HepG2 (cell line): Measurements from ENCODE around the gene CFAP99. TPM values are rescaled to one million over a fixed set of nuclear protein-coding genes. Genes with fewer than 3 reads are reported as not detected.
A peak's percentile ranks its signal among the peaks of the same experiment; 100 is the strongest.

ENCODE experiments used
- CBX2 ChIP-seq, 2 experiments: fragments of 200-600 bp in 1 of 2; sonication (generic); formaldehyde crosslinking in 1 of 2; IDR thresholded peaks; 2 replicates each; pipeline versions ENCODE4 v1.7.0 to v1.8.1; 2018 to 2022; ENCODE audit warnings: low read depth in 2 of 2, low read length in 1 of 2, mild to moderate bottlenecking in 1 of 2, missing genetic modification reagents in 1 of 2
- CEBPB ChIP-seq: IDR thresholded peaks from 2 replicates; pipeline ENCODE4 v1.6.1; 2011; ENCODE audit warnings: low read depth, low read length, improper control_type of control experiment, borderline replicate concordance
- DMAP1 ChIP-seq: IDR thresholded peaks from 2 replicates; pipeline ENCODE4 v1.6.1; 2016
- DNMT3B ChIP-seq: conservative IDR thresholded peaks from 2 replicates; pipeline ENCODE4 v1.6.1; 2016; ENCODE audit warnings: missing biosample characterization, control low read depth
- ERF ChIP-seq: IDR thresholded peaks from 2 replicates; pipeline ENCODE4 v1.6.1; 2018; ENCODE audit warnings: missing biosample characterization, missing genetic modification reagents
- MTF2 ChIP-seq: sonication (generic); formaldehyde crosslinking; IDR thresholded peaks from 2 replicates; pipeline ENCODE4 v1.5.0; 2020; ENCODE audit warnings: missing genetic modification reagents, borderline replicate concordance
- RAD51 ChIP-seq: fragments of 450-650 bp; IDR thresholded peaks from 2 replicates; pipeline ENCODE4 v1.6.1; 2016; ENCODE audit warnings: borderline replicate concordance
- SAP130 ChIP-seq: IDR thresholded peaks from 2 replicates; pipeline ENCODE4 v1.6.1; 2016; ENCODE audit warnings: low read depth
- XRCC5 ChIP-seq: fragments of 200-400 bp; formaldehyde crosslinking; optimal IDR thresholded peaks from 2 replicates; pipeline ENCODE3; 2017; ENCODE audit warnings: mild to moderate bottlenecking, low read length
- ZBTB38 ChIP-seq: sonication (generic); formaldehyde crosslinking; IDR thresholded peaks from 2 replicates; pipeline ENCODE4 v1.5.1; 2020; ENCODE audit warnings: mild to moderate bottlenecking, missing genetic modification reagents
- ZIK1 ChIP-seq: sonication (generic); formaldehyde crosslinking; IDR thresholded peaks from 2 replicates; pipeline ENCODE4 v1.5.0; 2020; ENCODE audit warnings: mild to moderate bottlenecking, low read depth, missing genetic modification reagents, borderline replicate concordance
- ZNF550 ChIP-seq: sonication (generic); formaldehyde crosslinking; IDR thresholded peaks from 2 replicates; pipeline ENCODE4 v1.4.0; 2020; ENCODE audit warnings: mild to moderate bottlenecking, missing genetic modification reagents, borderline replicate concordance
- ZNF552 ChIP-seq: sonication (generic); formaldehyde crosslinking; IDR thresholded peaks from 2 replicates; pipeline ENCODE4 v1.9.0; 2022; ENCODE audit warnings: missing genetic modification reagents, mild to moderate bottlenecking, borderline replicate concordance
- ZNF562 ChIP-seq: sonication (generic); formaldehyde crosslinking; IDR thresholded peaks from 2 replicates; pipeline ENCODE4 v1.8.0; 2022; ENCODE audit warnings: missing genetic modification reagents, borderline replicate concordance
- ZNF775 ChIP-seq: sonication (generic); formaldehyde crosslinking; IDR thresholded peaks from 2 replicates; pipeline ENCODE4 v1.4.0; 2020; ENCODE audit warnings: missing genetic modification reagents, mild to moderate bottlenecking, moderate library complexity, borderline replicate concordance
- polyA plus RNA-seq, 8 experiments: library from polyadenylated mRNA; depleted of rRNA in 3 of 8; stranded (reverse) in 7 of 8; unstranded in 1 of 8; fragments of >200 nt; fragmentation: Illumina TruSeq in 4 of 8; extraction: Trizol in 4 of 8; gene quantifications; 2 replicates each; pipeline versions ENCODE4 v1.2.1 to v1.2.3, GENCODE V29; 2011 to 2016; ENCODE audit warnings: low read depth in 4 of 8, missing spikeins in 1 of 8, mixed read lengths in 1 of 8; ENCODE audit not compliant: insufficient read depth in 1 of 8
- total RNA-seq, 5 experiments: library from RNA; depleted of rRNA; stranded (reverse); fragments of >200 nt; fragmentation: Illumina TruSeq; extraction: Trizol; gene quantifications; 2 replicates each; pipeline ENCODE4 v1.2.3, GENCODE V29; 2016; ENCODE audit warnings: low read depth in 1 of 5
- TF ChIP-seq, protein P1 (sequence below): fragments of 450-650 bp; IDR thresholded peaks from 2 replicates; pipeline ENCODE4 v1.6.1; 2017; ENCODE audit warnings: mild to moderate bottlenecking
- TF ChIP-seq, protein P2 (sequence below): sonication (generic); formaldehyde crosslinking; IDR thresholded peaks from 2 replicates; pipeline ENCODE4 v1.8.0; 2022; ENCODE audit warnings: mild to moderate bottlenecking, missing genetic modification reagents, moderate library complexity
- TF ChIP-seq, protein P3 (sequence below): sonication (generic); formaldehyde crosslinking; IDR thresholded peaks from 2 replicates; pipeline ENCODE4 v1.8.1; 2023; ENCODE audit warnings: missing genetic modification reagents, inconsistent platforms, borderline replicate concordance
- TF ChIP-seq, protein P4 (sequence below): sonication (generic); formaldehyde crosslinking; IDR thresholded peaks from 2 replicates; pipeline ENCODE4 v1.5.0; 2020; ENCODE audit warnings: mild to moderate bottlenecking, missing genetic modification reagents, borderline replicate concordance

The CFAP99 gene
- total and polyA plus RNA-seq, 2 of the 13 experiments (the other 11 are each of a cell fraction or from before 2014, with no cell fraction given), result not detected

DNA sequence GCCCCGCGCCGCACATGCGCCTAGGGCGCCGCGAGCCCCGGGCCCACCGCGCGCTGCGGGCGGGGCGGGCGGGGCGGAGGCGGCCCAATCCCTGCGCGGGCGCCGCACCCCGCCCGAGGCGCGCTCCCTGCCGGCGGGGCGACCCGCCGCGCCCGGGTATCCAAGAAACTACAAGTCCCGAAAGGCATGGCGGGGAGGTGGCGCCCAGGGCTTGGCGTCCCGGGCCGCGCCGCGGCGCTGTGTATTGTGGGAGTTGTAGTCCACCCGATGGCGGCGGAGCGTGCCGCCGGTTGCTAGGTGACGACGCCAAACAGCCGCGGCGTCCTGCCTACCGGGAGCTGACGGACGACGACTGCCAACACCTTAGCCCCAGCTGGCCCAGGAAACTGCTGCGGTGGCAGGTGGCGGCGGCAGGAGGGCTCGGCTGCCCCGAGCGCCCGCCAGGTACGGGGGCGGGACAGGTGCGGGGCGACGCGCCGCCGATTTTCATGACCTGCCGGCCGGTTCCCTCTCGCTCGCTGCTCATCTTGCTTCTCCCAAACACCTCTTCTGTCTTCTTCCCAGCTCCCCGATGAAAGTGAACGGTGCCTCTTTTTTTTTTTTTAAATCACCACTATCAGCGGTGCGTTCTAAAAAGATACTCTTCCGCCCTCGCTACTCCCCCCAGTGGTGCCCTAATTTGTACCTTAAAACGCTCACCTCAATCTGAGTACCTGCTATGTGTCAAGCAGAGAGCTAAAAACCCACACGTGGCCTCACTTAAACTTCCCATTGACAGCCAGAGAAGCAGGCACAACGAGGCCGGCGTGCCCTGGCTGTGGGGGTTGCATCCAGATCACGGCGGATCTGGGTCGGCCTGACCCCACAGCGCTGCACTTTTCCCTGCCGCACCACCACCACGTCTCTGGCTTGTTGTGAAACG lies at the start of gene CFAP99 (continued):
- TF ChIP-seq, protein P1, sequence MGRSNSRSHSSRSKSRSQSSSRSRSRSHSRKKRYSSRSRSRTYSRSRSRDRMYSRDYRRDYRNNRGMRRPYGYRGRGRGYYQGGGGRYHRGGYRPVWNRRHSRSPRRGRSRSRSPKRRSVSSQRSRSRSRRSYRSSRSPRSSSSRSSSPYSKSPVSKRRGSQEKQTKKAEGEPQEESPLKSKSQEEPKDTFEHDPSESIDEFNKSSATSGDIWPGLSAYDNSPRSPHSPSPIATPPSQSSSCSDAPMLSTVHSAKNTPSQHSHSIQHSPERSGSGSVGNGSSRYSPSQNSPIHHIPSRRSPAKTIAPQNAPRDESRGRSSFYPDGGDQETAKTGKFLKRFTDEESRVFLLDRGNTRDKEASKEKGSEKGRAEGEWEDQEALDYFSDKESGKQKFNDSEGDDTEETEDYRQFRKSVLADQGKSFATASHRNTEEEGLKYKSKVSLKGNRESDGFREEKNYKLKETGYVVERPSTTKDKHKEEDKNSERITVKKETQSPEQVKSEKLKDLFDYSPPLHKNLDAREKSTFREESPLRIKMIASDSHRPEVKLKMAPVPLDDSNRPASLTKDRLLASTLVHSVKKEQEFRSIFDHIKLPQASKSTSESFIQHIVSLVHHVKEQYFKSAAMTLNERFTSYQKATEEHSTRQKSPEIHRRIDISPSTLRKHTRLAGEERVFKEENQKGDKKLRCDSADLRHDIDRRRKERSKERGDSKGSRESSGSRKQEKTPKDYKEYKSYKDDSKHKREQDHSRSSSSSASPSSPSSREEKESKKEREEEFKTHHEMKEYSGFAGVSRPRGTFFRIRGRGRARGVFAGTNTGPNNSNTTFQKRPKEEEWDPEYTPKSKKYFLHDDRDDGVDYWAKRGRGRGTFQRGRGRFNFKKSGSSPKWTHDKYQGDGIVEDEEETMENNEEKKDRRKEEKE, result no peak
- no peak for TF ChIP-seq ZNF552
- TF ChIP-seq MTF2, result 0 out of 2 replicates have a peak, but pooled peaks have one; percentile 16
- TF ChIP-seq CEBPB, result no peak
- TF ChIP-seq DMAP1 (CRISPR knock-in tag), result no peak
- TF ChIP-seq, protein P2, sequence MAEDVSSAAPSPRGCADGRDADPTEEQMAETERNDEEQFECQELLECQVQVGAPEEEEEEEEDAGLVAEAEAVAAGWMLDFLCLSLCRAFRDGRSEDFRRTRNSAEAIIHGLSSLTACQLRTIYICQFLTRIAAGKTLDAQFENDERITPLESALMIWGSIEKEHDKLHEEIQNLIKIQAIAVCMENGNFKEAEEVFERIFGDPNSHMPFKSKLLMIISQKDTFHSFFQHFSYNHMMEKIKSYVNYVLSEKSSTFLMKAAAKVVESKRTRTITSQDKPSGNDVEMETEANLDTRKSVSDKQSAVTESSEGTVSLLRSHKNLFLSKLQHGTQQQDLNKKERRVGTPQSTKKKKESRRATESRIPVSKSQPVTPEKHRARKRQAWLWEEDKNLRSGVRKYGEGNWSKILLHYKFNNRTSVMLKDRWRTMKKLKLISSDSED (CRISPR knock-in tag), result no peak
- TF ChIP-seq RAD51, result no peak
- TF ChIP-seq CBX2 (IDR thresholded peaks at IDR 0.05; ENCODE audit: low read depth, low read length), result no peak
- TF ChIP-seq CBX2 (CRISPR knock-in tag; IDR thresholded peaks at IDR 0.05; ENCODE audit: low read depth), result no peak
- TF ChIP-seq SAP130 (CRISPR knock-in tag), result peak; percentile 91
- TF ChIP-seq ZNF775 (CRISPR knock-in tag), result no peak
- TF ChIP-seq, protein P3, sequence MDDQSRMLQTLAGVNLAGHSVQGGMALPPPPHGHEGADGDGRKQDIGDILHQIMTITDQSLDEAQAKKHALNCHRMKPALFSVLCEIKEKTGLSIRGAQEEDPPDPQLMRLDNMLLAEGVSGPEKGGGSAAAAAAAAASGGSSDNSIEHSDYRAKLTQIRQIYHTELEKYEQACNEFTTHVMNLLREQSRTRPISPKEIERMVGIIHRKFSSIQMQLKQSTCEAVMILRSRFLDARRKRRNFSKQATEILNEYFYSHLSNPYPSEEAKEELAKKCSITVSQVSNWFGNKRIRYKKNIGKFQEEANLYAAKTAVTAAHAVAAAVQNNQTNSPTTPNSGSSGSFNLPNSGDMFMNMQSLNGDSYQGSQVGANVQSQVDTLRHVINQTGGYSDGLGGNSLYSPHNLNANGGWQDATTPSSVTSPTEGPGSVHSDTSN (CRISPR knock-in tag), result no peak
- no peak for TF ChIP-seq ZNF550 (CRISPR knock-in tag)
- TF ChIP-seq, protein P4, sequence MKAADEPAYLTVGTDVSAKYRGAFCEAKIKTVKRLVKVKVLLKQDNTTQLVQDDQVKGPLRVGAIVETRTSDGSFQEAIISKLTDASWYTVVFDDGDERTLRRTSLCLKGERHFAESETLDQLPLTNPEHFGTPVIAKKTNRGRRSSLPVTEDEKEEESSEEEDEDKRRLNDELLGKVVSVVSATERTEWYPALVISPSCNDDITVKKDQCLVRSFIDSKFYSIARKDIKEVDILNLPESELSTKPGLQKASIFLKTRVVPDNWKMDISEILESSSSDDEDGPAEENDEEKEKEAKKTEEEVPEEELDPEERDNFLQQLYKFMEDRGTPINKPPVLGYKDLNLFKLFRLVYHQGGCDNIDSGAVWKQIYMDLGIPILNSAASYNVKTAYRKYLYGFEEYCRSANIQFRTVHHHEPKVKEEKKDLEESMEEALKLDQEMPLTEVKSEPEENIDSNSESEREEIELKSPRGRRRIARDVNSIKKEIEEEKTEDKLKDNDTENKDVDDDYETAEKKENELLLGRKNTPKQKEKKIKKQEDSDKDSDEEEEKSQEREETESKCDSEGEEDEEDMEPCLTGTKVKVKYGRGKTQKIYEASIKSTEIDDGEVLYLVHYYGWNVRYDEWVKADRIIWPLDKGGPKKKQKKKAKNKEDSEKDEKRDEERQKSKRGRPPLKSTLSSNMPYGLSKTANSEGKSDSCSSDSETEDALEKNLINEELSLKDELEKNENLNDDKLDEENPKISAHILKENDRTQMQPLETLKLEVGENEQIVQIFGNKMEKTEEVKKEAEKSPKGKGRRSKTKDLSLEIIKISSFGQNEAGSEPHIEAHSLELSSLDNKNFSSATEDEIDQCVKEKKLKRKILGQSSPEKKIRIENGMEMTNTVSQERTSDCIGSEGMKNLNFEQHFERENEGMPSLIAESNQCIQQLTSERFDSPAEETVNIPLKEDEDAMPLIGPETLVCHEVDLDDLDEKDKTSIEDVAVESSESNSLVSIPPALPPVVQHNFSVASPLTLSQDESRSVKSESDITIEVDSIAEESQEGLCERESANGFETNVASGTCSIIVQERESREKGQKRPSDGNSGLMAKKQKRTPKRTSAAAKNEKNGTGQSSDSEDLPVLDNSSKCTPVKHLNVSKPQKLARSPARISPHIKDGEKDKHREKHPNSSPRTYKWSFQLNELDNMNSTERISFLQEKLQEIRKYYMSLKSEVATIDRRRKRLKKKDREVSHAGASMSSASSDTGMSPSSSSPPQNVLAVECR (CRISPR knock-in tag), result peak; percentile 95
- TF ChIP-seq ZNF562 (CRISPR knock-in tag), result no peak
- peak; percentile 18; the same call in 1 of the 2 replicates for TF ChIP-seq ZBTB38 (CRISPR knock-in tag)
- no peak for TF ChIP-seq ZIK1
- no peak for TF ChIP-seq ERF (CRISPR knock-in tag)
- no peak for TF ChIP-seq DNMT3B (CRISPR knock-in tag)
- no peak for TF ChIP-seq XRCC5
